Gastroesophageal sphincter (tissue), 4 donors: ENCODE results near the gene ATP1B3. TPM values are rescaled to one million over a fixed set of nuclear protein-coding genes. Genes with fewer than 3 reads are reported as not detected.

Source experiments
- ATAC-seq: fragments of 150-250 bp; one replicate; pipeline ENCODE4 v1.9.1; 2016; ENCODE audit warnings: mild to moderate bottlenecking, moderate library complexity
- H3K27ac ChIP-seq, 4 donors: fragments of 200-600 bp; sonication (generic) in 3 of 4; 1 replicate in 3 of 4; 2 replicates in 1 of 4; pipeline ENCODE4 v1.5.1; 2016 to 2019
- H3K27me3 ChIP-seq: fragments of 200-600 bp; sonication (generic); one replicate; pipeline ENCODE4 v1.5.1; 2019
- H3K36me3 ChIP-seq, 2 donors: fragments of 200-600 bp; sonication (generic); one replicate each; pipeline ENCODE4 v1.5.1; 2019; ENCODE audit warnings: control low read depth in 1 of 2
- H3K4me1 ChIP-seq, 3 donors: fragments of 200-600 bp; sonication (generic); 1 replicate in 2 of 3; 2 replicates in 1 of 3; pipeline ENCODE4 v1.5.1; 2016 to 2019; ENCODE audit warnings: control low read depth in 2 of 3
- H3K4me3 ChIP-seq, 2 donors: fragments of 200-600 bp; sonication (generic); one replicate each; pipeline ENCODE4 v1.5.1; 2019; ENCODE audit warnings: mild to moderate bottlenecking in 1 of 2, moderate library complexity in 1 of 2
- H3K9me3 ChIP-seq, 3 donors: fragments of 200-600 bp; sonication (generic); one replicate each; pipeline ENCODE4 v1.5.1; 2017 to 2019; ENCODE audit warnings: control low read depth in 2 of 3
- EP300 ChIP-seq: sonication (generic); formaldehyde crosslinking; IDR thresholded peaks from one replicate; pipeline ENCODE4 v1.6.1; 2017; ENCODE audit warnings: antibody characterized with exemption, mild to moderate bottlenecking
- POLR2A ChIP-seq, 2 donors: fragments of 450-650 bp; IDR thresholded peaks; one replicate each; pipeline ENCODE4 v1.6.1; 2017; ENCODE audit warnings: antibody characterized with exemption in 2 of 2, mild to moderate bottlenecking in 2 of 2, moderate library complexity in 1 of 2
- POLR2AphosphoS5 ChIP-seq: sonication (generic); formaldehyde crosslinking; IDR thresholded peaks from one replicate; pipeline ENCODE4 v1.6.1; 2017; ENCODE audit warnings: antibody characterized with exemption
- WGBS, 2 donors: methylation state at CpG; one replicate each; pipeline ENCODE4 v1.1.5; 2018; ENCODE audit warnings: low coverage in 1 of 2; 5-methylcytosine and 5-hydroxymethylcytosine counted together
- total RNA-seq, 4 donors: library from RNA; depleted of rRNA; stranded (reverse); fragments of >200 nt; gene quantifications; one replicate each; pipeline ENCODE4 v1.1.0, GENCODE V29; 2016
- TF ChIP-seq, protein P1 (sequence below), 4 experiments: fragments of 200-600 bp in 2 of 4; fragments of 450-650 bp in 2 of 4; sonication (generic) in 1 of 4; IDR thresholded peaks; one replicate each; pipeline ENCODE4 v1.5.1; 2017 to 2019; ENCODE audit warnings: antibody characterized with exemption in 4 of 4, mild to moderate bottlenecking in 2 of 4, moderate library complexity in 2 of 4

ATP1B3 gene
- total RNA-seq, 4 donors from 2014 or later = 25.1 to 94.5 (median 57.3) TPM

- no peaks in the 10 kb centered on the region for H3K9me3 ChIP-seq
- H3K27me3 ChIP-seq = no peaks in the 10 kb centered on the region
- no peak overlapping the region for H3K4me3 ChIP-seq
- TF ChIP-seq POLR2A (IDR thresholded peaks at IDR 0.05) = no peak
- TF ChIP-seq EP300 = no peak
- TF ChIP-seq POLR2AphosphoS5 = no peak
- TF ChIP-seq, protein P1, sequence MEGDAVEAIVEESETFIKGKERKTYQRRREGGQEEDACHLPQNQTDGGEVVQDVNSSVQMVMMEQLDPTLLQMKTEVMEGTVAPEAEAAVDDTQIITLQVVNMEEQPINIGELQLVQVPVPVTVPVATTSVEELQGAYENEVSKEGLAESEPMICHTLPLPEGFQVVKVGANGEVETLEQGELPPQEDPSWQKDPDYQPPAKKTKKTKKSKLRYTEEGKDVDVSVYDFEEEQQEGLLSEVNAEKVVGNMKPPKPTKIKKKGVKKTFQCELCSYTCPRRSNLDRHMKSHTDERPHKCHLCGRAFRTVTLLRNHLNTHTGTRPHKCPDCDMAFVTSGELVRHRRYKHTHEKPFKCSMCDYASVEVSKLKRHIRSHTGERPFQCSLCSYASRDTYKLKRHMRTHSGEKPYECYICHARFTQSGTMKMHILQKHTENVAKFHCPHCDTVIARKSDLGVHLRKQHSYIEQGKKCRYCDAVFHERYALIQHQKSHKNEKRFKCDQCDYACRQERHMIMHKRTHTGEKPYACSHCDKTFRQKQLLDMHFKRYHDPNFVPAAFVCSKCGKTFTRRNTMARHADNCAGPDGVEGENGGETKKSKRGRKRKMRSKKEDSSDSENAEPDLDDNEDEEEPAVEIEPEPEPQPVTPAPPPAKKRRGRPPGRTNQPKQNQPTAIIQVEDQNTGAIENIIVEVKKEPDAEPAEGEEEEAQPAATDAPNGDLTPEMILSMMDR (IDR thresholded peaks at IDR 0.05) = no peak
- no peaks in the 10 kb centered on the region for H3K4me1 ChIP-seq
- H3K27ac ChIP-seq = no peak overlapping the region
- peaks cover 0 to 23% of the 10 kb centered on the region in 2 donors for H3K36me3 ChIP-seq
- 60% methylated on average over 1 of the region's 4 CpGs; no CpG with 5 or more reads in 1 of the 2 donors for WGBS, 2 donors
- no peak for ATAC-seq
Observed at GRCh38 chr3:141930801-141931200, 54.4 kb downstream of the ATP1B3 start.

DNA sequence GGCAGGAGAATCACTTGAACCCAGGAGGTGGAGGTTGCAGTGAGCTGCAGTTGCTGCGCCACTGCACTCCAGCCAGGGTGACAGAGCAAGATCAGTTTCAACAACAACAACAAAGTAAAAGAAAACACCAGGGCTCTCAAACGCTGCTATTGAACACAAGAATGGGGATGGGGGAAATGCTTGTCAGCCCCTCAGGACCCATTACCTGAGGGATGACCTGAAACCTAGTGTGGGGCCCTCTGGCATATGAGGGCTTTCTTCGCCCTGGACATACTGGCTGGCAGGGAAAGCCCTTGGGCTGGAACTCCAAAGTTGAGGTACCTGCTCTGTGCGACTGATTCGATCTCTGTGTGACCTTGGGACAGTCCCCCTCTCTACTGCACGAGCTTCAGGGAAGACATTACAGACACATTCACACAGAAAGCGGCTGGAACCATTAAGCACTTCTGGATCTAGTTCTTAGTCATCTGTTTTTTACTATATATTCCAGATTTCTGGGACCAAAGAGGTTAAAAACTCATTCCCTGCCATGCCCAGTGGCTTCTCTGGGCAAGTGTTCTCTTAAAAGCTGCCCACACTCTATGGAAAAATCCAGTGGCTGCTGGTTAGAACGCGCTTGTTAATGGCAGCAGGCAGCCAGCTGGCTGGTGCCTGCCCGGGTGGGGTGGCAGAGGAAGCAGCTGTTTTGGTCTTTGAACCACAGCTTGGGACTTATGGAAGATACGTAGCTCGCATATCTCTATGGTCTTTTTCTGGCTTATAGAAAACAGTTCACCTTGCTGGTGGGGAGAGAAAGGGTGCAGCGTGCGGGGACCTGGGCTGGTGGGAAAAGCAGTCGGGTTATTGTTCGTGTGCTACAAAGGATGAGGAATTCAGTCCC lies 57.2 kb downstream of the ATP1B3 start:
- Histone ChIP-seq H3K9me3 (no peaks in the 10 kb centered on the region), H3K36me3 (peaks cover 0 to 9% of the 10 kb centered on the region in 2 donors), H3K27me3 (no peaks in the 10 kb centered on the region), H3K27ac (no peak overlapping the region), H3K4me3 (no peak overlapping the region), H3K4me1 (no peaks in the 10 kb centered on the region)
- WGBS, 2 donors = 83 to 90% methylated on average over 3 to 10 of the region's 16 CpGs
- ATAC-seq = no peak
- TF ChIP-seq POLR2AphosphoS5 (no peak), EP300 (no peak), POLR2A (IDR thresholded peaks at IDR 0.05) (no peak)
- TF ChIP-seq, protein P1 (IDR thresholded peaks at IDR 0.05) = no peak

GRCh38 chr3:141934354-141934753 lies 57.9 kb downstream of the ATP1B3 start:
- no peaks in the 10 kb centered on the region for H3K27me3 ChIP-seq
- peaks cover 0 to 4% of the 10 kb centered on the region in 2 donors for H3K36me3 ChIP-seq
- H3K27ac ChIP-seq = no peak overlapping the region
- ATAC-seq = no peak
- H3K4me1 ChIP-seq = no peaks in the 10 kb centered on the region
- no peak overlapping the region for H3K4me3 ChIP-seq
- H3K9me3 ChIP-seq = no peaks in the 10 kb centered on the region
- TF ChIP-seq EP300 = no peak
- no peak for TF ChIP-seq POLR2A (IDR thresholded peaks at IDR 0.05)
- TF ChIP-seq, protein P1 (IDR thresholded peaks at IDR 0.05) = no peak
- TF ChIP-seq POLR2AphosphoS5 = no peak
- WGBS, 2 donors = 89 to 96% methylated on average over 2 to 4 of the region's 4 CpGs

GRCh38 chr3:141938011-141938500 lies 61.6 kb downstream of the ATP1B3 start:
- Histone ChIP-seq H3K27ac (no peak overlapping the region), H3K4me3 (no peak overlapping the region), H3K27me3 (no peaks in the 10 kb centered on the region), H3K9me3 (no peaks in the 10 kb centered on the region), H3K36me3 (peaks cover 0 to 4% of the 10 kb centered on the region in 2 donors), H3K4me1 (peaks cover 0 to 6% (median 0%) of the 10 kb centered on the region in 3 donors)
- no peak for TF ChIP-seq POLR2A (IDR thresholded peaks at IDR 0.05)
- TF ChIP-seq EP300 = no peak
- TF ChIP-seq POLR2AphosphoS5 = no peak
- TF ChIP-seq, protein P1 (IDR thresholded peaks at IDR 0.05) = no peak
- WGBS, 2 donors = 80% methylated on average over 10 of the region's 20 CpGs; no CpG with 5 or more reads in 1 of the 2 donors
- peak; percentile 31 for ATAC-seq
